ENCODE measurements around the gene APEX2.
A peak's percentile ranks its signal among the peaks of the same experiment; 100 is the strongest.
"Not testable (repeated sequence)": the region's sequence is repeated elsewhere in the genome, so short reads cannot be mapped to it uniquely, and the experiment has no call there.

APEX2 gene

GRCh38 chrX:55011294-55011693 lies 11.1 kb downstream of the APEX2 start:
- no peak for DNase-seq (ENCODE audit: low read depth)

DNA sequence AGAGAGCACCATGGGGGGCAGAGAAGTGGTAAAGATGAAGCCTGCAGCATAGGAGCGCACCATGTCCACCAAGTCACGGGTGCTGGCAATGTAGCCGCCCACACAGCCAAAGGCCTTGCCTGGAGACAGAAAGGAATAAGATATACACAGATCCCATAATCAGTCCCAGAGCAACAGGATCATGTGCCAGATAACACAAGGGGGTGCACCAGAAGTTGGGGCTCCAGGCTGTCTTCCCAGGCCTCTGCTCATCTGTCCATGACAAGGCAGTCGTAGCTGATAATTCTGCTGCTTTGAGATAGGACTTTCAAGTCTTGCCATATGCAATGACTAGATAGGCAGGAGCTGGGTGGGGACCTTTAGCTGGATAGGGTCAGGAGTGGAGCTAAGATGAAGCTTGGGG lies 14.7 kb downstream of the APEX2 start:
- DNase-seq (ENCODE audit: low read depth), result no peak

DNA sequence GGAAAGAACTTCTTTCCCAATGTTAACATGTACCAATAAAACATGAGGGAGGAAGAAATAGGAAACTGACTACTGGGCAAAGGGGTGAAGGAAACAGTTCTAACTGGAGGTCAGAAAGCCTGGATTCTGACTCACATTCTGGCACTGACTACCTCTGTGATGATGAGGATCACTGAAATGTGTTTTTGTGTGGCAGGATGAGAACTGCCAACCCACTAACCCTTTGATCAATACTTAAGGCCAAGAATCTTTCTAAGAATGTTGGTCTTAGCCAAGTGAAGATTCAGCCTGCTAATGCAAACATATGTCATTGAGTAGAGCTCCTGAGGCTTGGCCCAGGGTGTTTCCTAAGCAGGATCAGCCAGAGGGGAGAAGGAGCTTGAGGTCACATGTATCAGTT lies 26.0 kb downstream of the APEX2 start:
- DNase-seq (ENCODE audit: low read depth), result no peak

GRCh38 chrX:55026840-55027239 lies 26.7 kb downstream of the APEX2 start:
- no peak for DNase-seq (ENCODE audit: low read depth)

DNA sequence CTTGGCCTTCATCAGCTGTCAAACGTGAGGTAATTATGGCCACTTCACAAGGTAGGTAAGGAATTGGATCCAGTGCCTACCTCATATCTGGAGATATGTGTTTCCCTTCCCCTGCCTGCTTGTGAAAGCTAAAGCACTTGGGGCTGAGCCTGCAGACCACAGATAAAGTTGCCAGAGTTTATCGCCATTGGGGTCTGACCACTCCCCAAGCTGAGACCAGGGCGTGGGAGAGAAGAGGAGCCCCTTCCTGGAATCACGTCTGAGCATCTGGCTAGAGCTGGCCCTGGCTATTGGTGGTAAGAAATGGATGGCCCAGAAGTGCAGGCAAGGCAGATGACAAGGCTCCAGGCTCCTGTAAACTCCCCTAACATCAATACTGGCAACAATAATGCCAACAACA lies 27.9 kb downstream of the APEX2 start:
- no peak for DNase-seq (ENCODE audit: low read depth)

- no peak for DNase-seq (ENCODE audit: low read depth)
Measured at GRCh38 chrX:55028611-55029010, 28.4 kb downstream of the APEX2 start.

- no peak for DNase-seq (ENCODE audit: low read depth)
Measured at GRCh38 chrX:55029291-55029690, 29.1 kb downstream of the APEX2 start.

GRCh38 chrX:55030271-55031205 lies 30.4 kb downstream of the APEX2 start, which contains the start of gene ALAS2:
Gene ALAS2, minus strand, starts transcription at chrX:55030977. Its CDS starts 4,977 bp downstream, at chrX:55026000.
- DNase-seq (ENCODE audit: low read depth), result no peak

DNA sequence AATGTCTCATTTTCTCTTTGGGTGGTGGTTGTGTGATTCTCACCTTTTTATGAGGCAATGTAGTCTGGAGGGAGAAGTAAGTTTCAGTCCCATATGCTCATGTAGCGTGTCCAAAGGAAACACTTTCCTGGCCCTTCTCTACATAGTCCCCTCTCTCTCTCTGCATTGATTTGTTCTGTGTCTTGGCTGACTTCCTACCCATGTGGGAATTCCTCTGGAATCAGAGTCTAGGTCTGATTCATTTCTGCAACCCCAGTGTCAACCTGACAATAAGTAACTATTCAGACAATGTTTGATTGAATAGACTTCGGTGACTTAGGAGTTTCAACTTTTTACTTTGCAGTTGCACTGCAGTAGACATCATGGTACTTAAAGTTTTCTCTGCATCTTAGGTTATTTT lies 33.3 kb downstream of the APEX2 start:
- DNase-seq (ENCODE audit: low read depth), result no peak

GRCh38 chrX:55039471-55039870 lies 39.3 kb downstream of the APEX2 start:
- DNase-seq (ENCODE audit: low read depth), result no peak

DNA sequence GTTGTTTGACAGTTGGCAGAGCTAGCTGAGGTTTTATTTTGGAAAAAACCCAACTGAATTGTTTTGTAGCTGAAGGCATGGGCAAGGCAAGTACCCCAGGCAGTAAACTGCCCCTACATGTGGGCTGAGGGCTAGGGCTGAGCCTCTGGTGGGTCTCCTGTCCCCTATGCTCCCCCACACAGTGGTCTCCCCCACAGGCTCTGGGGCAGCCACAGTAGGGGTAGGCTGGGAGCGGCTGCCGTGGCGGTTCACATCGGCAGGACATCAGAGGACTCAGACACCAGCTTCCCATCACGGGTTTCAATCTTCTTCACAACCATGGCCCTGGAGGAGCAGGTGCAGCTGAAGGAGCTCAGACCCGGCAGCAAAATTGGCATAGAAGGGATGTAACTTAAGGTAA lies 41.4 kb downstream of the APEX2 start:
- no peak for DNase-seq (ENCODE audit: low read depth)

DNA sequence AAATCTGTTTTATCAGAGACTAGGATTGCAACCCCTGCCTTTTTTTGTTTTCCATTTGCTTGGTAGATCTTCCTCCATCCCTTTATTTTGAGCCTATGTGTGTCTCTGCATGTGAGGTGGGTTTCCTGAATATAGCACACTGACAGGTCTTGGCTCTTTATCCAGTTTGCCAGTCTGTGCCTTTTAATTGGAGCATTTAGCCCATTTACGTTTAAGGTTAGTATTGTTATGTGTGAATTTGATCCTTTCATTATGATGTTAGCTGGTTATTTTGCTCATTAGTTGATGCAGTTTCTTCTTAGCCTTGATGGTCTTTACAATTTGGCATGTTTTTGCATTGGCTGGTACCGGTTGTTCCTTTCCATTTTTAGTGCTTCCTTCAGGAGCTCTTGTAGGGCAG lies 50.4 kb downstream of the APEX2 start:
- not testable (repeated sequence) for DNase-seq (ENCODE audit: low read depth)

DNA sequence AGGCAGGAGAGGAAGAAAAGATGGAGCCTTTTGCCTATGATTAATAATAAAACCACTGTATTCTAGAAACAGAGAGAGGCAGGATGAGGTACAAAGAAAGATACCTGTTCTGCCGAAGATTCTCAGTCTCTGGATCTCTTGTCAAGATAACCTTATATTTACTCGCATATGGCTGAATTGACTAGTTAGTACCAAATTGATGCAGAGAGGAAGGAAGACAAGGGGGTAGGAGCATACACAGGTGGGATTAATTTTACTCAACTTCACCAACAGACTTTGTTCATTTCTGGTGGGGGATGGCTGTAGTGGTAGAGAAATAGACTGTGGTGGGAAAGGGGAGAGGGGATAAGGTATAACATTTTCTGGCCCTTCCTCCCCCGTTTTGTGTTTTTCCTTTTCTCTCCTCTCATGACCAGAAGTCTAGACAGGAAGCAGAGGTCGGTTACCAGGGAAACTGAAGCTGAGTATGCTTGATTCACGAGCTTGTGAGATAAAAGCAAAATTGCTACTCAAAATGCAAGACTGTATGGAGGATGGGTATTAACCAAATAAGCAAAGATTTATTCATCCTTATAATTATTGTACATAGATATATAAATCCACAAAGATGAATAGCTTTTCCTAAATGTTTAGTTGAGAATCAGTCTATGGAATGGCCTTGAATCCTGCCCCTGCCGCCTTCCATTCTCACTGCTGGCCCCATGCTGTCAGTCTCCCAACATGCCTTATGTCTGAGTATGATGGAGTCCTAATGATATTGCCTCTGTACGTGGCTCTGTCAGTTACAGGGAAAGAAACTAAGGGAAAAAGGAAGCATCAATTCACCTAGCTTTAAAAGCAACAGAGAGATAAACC lies 56.9 kb downstream of the APEX2 start:
- DNase-seq (ENCODE audit: low read depth), result peak; percentile 6

DNA sequence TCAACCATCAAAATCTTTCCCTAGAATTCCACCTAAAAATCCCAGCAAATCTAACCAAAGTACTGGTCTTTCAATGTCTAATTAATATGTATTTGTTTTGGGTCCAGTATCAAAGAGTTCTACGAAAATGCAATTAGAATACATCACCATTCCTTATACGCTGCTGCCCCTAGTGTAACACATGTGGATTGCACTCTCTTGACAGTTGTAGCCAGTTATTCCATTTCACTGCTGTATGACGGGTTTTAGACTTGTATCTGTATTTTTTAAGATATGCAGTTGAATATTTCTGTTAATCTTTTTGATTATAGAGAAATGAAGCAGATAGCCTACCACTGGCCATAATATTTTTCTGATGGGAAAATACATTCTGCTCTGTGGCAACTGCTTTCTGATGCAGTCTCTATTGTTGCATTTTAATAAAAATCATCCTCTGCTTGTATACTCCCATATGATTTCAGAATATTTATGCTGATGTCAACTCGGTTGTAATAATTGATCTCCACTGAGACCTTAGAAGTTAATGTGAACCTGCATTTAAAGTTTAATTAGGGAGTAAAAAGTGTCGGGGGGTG lies 57.6 kb downstream of the APEX2 start:
- DNase-seq (ENCODE audit: low read depth), result peak; percentile 6

Measured in stimulated activated CD4-positive, alpha-beta T cell treated with anti-CD3 and anti-CD28 coated beads, Interleukin-2, amount 100 ng/mL, for 4 hours (primary cell).